HG02943 (cell line): ENCODE data around the gene CEP57.
"Not testable (repeated sequence)": the region's sequence is repeated elsewhere in the genome, so short reads cannot be mapped to it uniquely, and the experiment has no call there.

Source experiments
- ATAC-seq: cut with Tn5 transposase; IDR thresholded peaks from one replicate; pipeline ENCODE4 v1.9.1; 2021; ENCODE audit warnings: mild to moderate bottlenecking, low read depth, moderate library complexity; ENCODE audit not compliant: unreplicated experiment

Gene CEP57

DNA sequence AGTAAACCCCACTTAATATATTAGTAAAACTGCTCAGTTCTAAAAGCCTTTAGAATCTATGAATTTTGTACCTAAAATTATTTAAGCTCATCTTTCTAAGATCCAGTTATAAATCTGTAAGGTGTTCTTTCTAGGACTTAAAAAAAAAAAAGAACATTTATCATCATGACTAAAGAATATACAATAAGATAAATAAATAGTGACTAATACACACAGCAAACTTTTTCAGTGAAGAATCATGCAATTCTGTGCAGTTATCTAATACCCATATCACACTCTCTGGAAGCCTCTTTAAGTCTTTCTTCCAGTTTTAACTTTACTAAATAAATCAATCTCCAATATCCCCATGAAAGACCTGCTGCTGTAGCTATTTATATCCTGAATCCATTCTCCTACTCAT is 59.8 kb downstream of the CEP57 start:
- ATAC-seq, result no peak

DNA sequence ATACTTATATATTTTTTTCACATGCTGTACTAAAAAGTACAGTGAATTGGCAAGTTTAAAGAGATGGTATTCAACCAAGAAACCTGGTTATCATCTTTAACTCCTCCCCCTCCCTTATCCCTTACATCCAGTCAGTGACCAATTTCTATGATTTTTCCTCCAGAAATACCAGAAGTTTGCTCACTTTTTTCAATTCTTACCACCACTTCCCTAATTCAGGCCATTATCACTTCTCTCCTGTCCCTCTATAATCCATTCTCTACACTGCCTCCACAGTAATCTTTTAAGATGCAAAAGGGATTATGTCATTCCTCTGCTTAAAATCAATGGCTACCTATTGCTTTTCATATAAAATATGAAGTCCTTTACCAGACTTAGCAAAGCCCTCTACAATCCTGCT is 62.8 kb downstream of the CEP57 start:
- no peak for ATAC-seq

DNA sequence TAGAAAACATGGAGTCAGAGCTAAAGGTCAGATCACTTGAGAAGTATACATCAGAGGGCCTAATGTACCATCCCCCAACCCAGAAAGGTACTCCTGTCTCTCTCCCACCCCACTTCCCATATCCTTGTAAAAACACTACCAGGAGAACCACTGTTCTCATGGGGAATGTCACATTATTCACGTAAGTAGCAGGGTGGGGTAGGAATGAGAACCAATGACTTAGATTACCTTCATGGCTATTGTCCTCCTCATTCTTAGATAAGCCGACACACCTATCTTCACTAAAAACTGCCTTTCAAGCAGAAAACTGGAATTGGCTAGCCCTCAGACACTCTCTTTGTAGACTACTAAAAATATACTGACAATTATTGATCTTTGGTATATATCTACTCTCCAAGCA is 63.6 kb downstream of the CEP57 start:
- no peak for ATAC-seq

DNA sequence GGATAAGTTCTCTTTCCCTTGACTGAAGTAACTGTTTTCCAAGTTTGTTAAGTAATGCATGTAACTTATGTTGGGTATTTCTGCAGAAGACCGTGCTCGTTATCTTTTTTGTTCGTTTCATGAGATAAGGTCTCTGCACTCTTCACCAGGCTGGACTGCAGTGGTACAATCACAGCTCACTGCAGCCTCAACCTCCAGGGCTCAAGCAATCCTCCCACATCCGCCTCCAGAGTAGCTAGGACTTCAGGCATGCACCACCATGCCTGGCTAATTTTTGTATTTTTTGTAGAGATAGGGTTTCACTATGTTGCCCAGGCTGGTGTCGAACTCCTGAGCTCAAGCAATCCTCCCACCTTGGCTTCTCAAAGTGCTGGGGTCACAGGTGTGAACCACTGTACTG is 64.1 kb downstream of the CEP57 start:
- not testable (repeated sequence) for ATAC-seq

DNA sequence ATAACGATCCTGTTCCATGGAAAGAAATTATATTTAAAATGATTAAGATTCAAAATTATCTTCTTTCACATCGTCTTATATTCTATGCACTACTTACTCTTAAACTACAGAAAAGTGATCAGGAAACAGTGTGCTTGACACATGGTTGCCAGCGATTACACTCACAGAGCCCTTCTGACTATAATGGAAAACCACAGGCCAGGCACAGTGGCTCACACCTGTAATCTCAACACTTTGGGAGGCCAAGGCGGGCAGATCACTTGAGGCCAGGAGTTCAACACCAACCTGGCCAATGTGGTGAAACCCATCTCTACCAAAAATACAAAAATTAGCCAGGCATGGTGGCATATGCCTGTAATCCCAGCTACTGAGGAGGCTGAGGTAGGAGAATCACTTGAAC is 69.7 kb downstream of the CEP57 start:
- ATAC-seq, result not testable (repeated sequence)

DNA sequence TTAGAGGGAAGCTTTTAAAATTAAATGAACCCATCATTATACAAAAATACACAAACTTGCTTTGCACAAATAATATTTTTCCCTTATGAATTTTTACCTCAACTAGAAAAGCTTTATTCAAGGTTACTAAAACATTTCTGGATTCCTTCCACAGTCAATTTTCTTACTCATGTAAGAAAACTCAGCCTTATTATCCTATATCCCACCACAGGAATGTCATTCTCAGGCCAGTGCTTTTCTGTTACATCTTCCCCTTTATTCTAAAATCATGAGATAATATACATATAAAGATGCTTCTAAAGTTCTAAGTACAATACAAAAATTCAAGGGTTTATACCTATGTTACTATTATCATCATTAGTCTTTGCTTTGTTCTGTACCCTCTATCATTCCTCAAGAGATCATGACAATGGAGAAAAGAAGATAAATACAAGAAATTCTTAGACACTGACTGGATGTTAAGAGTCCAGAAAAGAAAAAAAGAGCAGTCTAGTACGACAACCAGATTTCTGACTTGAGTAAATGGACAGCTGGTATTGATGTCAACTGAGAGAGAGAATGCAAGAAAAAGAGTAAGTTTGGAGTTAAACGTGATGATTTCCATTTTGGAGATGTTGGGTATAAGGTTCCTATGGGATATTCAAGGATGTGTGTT is 73.3 kb downstream of the CEP57 start:
- no peak for ATAC-seq

DNA sequence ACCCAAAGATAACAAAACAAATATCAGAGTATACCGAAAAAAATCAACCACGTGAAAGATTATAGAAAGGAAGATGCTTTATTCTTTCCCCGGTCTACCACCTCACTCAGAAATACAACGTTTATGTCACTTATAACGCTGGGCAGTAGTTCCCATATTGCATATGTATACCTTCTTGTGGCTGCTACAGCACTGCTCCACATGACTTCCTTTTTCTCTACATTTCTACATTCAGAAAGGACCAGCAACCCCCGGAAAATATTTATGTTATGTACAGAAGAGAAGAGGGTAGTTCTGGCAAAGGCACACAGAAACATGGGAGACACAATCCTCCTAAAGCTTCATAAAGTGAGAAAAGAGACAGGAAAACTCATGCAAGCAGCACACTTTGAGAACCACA is 76.8 kb downstream of the CEP57 start:
- no peak for ATAC-seq

DNA sequence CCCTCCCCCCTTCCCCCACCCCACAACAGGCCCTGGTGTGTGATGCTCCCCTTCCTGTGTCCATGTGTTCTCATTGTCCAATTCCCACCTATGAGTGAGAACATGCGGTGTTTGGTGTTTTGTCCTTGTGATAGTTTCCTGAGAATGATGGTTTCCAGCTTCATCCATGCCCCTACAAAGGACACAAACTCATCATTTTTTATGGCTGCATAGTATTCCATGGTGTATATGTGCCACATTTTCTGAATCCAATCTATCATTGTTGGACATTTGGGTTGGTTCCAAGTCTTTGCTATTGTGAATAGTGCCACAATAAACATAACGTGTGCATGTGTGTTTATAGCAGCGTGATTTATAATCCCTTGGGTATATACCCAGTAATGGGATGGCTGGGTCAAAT is 80.6 kb downstream of the CEP57 start:
- ATAC-seq, result not testable (repeated sequence)

DNA sequence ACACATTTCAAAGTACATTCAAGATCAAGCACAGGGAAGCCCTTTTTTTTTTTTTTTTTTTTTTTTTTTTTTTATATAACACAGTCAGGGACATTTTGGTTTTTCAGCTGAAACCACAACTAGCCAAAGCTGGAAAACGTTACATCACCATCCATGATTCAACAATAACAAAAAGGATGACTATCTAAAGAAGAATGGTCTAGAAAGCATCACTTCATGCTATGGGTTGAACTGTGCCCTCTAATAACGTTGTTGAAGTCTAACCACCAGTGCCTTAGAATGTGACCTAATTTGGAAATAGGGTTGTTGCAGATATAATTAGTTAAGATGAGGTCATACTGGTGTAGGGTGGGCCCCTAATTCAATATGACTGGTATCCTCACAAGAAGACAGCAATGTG is 87.0 kb downstream of the CEP57 start:
- no peak for ATAC-seq
